ENCODE measurements around the gene BMPR1A. TPM values are rescaled to one million over a fixed set of nuclear protein-coding genes. Genes with fewer than 3 reads are reported as not detected.

BMPR1A gene
- total and polyA plus RNA-seq, 10 of the 15 experiments (the other 5 are each of a cell fraction or from before 2014, with no cell fraction given) = 2.3 to 22.7 (median 13.1) TPM

DNA sequence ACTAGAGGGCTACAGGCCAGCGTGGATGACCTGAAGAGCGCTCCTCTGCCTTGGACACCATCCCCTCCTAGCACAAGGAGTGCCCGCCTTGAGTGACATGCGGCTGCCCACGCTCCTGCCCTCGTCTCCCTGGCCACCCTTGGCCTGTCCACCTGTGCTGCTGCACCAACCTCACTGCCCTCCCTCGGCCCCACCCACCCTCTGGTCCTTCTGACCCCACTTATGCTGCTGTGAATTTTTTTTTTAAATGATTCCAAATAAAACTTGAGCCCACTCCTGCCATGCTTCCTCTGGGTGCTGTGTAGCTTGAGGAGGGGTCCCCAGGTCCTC is 206.5 kb downstream of the BMPR1A start:
- Histone ChIP-seq H3K9ac (ENCODE audit: control insufficient read depth, insufficient read depth, low read length) (no peak overlapping the region), H2AFZ (ENCODE audit: control insufficient read depth, low read depth, low read length) (no peak overlapping the region), H3K79me2 (ENCODE audit: control insufficient read depth, insufficient read depth, low read length) (no peaks in the 10 kb centered on the region), H3K4me1 (ENCODE audit: control insufficient read depth, insufficient read depth, low read length) (peaks cover 48% of the 10 kb centered on the region), H3K36me3 (ENCODE audit: control insufficient read depth in 2 of 2, insufficient read depth in 2 of 2, low read length in 1 of 2) (no peaks in the 10 kb centered on the region), H4K20me1 (ENCODE audit: control insufficient read depth, insufficient read depth) (no peaks in the 10 kb centered on the region), H3K27me3 (replicated peaks in 1 of 2; ENCODE audit: control insufficient read depth in 2 of 2, insufficient read depth in 2 of 2, low read length in 1 of 2) (no peaks in the 10 kb centered on the region), H3K9me3 (replicated peaks; ENCODE audit: control insufficient read depth, insufficient read depth, low read length) (no peaks in the 10 kb centered on the region), H3K4me3 (no peak overlapping the region), H3K4me2 (ENCODE audit: control insufficient read depth, insufficient read depth) (no peak overlapping the region), H3K27ac (ENCODE audit: control insufficient read depth, insufficient read depth) (no peak overlapping the region)
- ChIA-PET CTCF (interaction anchor here (0.7 kb wide), 1 partner anchor 24 kb away, joined by 3 read pairs; no protein-coding TSS in a partner anchor), RAD21 (ENCODE audit: unreplicated experiment) (interaction anchor here (0.8 to 0.9 kb wide), 2 partner anchors 17 to 24 kb away, joined by 3 to 5 read pairs; no protein-coding TSS in a partner anchor), SMC1A (ENCODE audit: uncharacterized antibody, unreplicated experiment) (interaction anchor here (1.0 kb wide), 1 partner anchor 11 kb away, joined by 3 read pairs; no protein-coding TSS in a partner anchor), POLR2A (no interaction called here)
- DNase-seq (ENCODE audit: low read depth, low spot score) (no peak), ATAC-seq (no peak), FAIRE-seq (no peak)
- WGBS (ENCODE audit: insufficient coverage, insufficient replicate concordance, low lambda C conversion rate, missing lambda C conversion rate) = 68% methylated on average over 7 of the region's 7 CpGs
- no TSS peak for BruUV-seq (replicated peaks)
- in situ Hi-C loops (cut with MboI) (no loop called here), intact Hi-C loops (cut with micrococcal nuclease; ENCODE audit: unreplicated experiment) (no loop called here)
- TF ChIP-seq, protein P1, sequence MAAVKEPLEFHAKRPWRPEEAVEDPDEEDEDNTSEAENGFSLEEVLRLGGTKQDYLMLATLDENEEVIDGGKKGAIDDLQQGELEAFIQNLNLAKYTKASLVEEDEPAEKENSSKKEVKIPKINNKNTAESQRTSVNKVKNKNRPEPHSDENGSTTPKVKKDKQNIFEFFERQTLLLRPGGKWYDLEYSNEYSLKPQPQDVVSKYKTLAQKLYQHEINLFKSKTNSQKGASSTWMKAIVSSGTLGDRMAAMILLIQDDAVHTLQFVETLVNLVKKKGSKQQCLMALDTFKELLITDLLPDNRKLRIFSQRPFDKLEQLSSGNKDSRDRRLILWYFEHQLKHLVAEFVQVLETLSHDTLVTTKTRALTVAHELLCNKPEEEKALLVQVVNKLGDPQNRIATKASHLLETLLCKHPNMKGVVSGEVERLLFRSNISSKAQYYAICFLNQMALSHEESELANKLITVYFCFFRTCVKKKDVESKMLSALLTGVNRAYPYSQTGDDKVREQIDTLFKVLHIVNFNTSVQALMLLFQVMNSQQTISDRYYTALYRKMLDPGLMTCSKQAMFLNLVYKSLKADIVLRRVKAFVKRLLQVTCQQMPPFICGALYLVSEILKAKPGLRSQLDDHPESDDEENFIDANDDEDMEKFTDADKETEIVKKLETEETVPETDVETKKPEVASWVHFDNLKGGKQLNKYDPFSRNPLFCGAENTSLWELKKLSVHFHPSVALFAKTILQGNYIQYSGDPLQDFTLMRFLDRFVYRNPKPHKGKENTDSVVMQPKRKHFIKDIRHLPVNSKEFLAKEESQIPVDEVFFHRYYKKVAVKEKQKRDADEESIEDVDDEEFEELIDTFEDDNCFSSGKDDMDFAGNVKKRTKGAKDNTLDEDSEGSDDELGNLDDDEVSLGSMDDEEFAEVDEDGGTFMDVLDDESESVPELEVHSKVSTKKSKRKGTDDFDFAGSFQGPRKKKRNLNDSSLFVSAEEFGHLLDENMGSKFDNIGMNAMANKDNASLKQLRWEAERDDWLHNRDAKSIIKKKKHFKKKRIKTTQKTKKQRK (IDR thresholded peaks at IDR 0.05; ENCODE audit: low read depth, low read length) = no peak
- no peak for TF ChIP-seq PML (IDR thresholded peaks at IDR 0.05; ENCODE audit: low read length)
- TF ChIP-seq CBX3 (IDR thresholded peaks at IDR 0.05; ENCODE audit: borderline replicate concordance, low read depth) = no peak
- TF ChIP-seq, protein P2, sequence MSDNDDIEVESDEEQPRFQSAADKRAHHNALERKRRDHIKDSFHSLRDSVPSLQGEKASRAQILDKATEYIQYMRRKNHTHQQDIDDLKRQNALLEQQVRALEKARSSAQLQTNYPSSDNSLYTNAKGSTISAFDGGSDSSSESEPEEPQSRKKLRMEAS (IDR thresholded peaks at IDR 0.05; ENCODE audit: low read depth, low read length) = no peak
- TF ChIP-seq, protein P3, sequence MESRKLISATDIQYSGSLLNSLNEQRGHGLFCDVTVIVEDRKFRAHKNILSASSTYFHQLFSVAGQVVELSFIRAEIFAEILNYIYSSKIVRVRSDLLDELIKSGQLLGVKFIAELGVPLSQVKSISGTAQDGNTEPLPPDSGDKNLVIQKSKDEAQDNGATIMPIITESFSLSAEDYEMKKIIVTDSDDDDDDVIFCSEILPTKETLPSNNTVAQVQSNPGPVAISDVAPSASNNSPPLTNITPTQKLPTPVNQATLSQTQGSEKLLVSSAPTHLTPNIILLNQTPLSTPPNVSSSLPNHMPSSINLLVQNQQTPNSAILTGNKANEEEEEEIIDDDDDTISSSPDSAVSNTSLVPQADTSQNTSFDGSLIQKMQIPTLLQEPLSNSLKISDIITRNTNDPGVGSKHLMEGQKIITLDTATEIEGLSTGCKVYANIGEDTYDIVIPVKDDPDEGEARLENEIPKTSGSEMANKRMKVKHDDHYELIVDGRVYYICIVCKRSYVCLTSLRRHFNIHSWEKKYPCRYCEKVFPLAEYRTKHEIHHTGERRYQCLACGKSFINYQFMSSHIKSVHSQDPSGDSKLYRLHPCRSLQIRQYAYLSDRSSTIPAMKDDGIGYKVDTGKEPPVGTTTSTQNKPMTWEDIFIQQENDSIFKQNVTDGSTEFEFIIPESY (IDR thresholded peaks at IDR 0.05) = no peak
- no peak for TF ChIP-seq NR2F1 (conservative IDR thresholded peaks at IDR 0.05)
- no peak for TF ChIP-seq ZNF24 (IDR thresholded peaks at IDR 0.05)
- TF ChIP-seq, protein P4, sequence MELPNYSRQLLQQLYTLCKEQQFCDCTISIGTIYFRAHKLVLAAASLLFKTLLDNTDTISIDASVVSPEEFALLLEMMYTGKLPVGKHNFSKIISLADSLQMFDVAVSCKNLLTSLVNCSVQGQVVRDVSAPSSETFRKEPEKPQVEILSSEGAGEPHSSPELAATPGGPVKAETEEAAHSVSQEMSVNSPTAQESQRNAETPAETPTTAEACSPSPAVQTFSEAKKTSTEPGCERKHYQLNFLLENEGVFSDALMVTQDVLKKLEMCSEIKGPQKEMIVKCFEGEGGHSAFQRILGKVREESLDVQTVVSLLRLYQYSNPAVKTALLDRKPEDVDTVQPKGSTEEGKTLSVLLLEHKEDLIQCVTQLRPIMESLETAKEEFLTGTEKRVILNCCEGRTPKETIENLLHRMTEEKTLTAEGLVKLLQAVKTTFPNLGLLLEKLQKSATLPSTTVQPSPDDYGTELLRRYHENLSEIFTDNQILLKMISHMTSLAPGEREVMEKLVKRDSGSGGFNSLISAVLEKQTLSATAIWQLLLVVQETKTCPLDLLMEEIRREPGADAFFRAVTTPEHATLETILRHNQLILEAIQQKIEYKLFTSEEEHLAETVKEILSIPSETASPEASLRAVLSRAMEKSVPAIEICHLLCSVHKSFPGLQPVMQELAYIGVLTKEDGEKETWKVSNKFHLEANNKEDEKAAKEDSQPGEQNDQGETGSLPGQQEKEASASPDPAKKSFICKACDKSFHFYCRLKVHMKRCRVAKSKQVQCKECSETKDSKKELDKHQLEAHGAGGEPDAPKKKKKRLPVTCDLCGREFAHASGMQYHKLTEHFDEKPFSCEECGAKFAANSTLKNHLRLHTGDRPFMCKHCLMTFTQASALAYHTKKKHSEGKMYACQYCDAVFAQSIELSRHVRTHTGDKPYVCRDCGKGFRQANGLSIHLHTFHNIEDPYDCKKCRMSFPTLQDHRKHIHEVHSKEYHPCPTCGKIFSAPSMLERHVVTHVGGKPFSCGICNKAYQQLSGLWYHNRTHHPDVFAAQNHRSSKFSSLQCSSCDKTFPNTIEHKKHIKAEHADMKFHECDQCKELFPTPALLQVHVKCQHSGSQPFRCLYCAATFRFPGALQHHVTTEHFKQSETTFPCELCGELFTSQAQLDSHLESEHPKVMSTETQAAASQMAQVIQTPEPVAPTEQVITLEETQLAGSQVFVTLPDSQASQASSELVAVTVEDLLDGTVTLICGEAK (IDR thresholded peaks at IDR 0.05; ENCODE audit: borderline replicate concordance) = no peak
- no peak for TF ChIP-seq SMC3 (IDR thresholded peaks at IDR 0.05; ENCODE audit: borderline replicate concordance, low read length)
- TF ChIP-seq, protein P5, sequence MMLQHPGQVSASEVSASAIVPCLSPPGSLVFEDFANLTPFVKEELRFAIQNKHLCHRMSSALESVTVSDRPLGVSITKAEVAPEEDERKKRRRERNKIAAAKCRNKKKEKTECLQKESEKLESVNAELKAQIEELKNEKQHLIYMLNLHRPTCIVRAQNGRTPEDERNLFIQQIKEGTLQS (IDR thresholded peaks at IDR 0.05; ENCODE audit: borderline replicate concordance, extremely low read depth, low read depth, low read length) = no peak
- TF ChIP-seq, protein P6, sequence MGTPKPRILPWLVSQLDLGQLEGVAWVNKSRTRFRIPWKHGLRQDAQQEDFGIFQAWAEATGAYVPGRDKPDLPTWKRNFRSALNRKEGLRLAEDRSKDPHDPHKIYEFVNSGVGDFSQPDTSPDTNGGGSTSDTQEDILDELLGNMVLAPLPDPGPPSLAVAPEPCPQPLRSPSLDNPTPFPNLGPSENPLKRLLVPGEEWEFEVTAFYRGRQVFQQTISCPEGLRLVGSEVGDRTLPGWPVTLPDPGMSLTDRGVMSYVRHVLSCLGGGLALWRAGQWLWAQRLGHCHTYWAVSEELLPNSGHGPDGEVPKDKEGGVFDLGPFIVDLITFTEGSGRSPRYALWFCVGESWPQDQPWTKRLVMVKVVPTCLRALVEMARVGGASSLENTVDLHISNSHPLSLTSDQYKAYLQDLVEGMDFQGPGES (IDR thresholded peaks at IDR 0.05) = no peak
- TF ChIP-seq TCF3 (IDR thresholded peaks at IDR 0.05; ENCODE audit: borderline replicate concordance, insufficient read depth, low read depth, low read length) = no peak

All from GM12878 (cell line).